Lower leg skin (tissue), 3 donors: Measurements from ENCODE around the gene IPO11.

ENCODE experiments used
- CTCF ChIP-seq, 3 donors: fragments of 450-650 bp; IDR thresholded peaks; one replicate each; pipeline ENCODE4 v1.5.1; 2016; ENCODE audit warnings: antibody characterized with exemption in 3 of 3, mild to moderate bottlenecking in 3 of 3, moderate library complexity in 2 of 3
- POLR2A ChIP-seq, 2 donors: fragments of 450-650 bp; IDR thresholded peaks; one replicate each; pipeline ENCODE4 v1.6.1; 2016 to 2017; ENCODE audit warnings: antibody characterized with exemption in 2 of 2, mild to moderate bottlenecking in 1 of 2, moderate library complexity in 1 of 2

DNA sequence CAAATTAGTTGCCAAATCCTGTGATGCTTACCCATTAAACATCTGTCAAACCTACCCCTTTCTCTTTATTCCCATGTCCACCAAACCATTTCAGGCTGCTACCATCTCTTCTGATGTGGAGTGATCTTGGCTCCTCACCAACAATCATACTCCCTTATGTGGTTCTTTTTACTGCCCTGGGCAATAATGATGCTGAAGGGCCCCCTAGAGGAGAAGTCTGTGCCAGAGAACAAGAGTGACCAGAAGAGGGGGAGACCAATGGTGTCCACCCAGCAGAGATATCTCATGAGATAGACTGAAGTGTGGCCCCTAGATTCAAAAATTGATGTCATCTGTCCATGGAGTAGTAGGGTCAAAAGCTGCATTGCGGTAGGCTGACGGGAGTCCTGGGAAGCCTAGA is 176.9 kb downstream of the IPO11 start:
- TF ChIP-seq CTCF (IDR thresholded peaks at IDR 0.05) (no peak), POLR2A (IDR thresholded peaks at IDR 0.05) (no peak)
